OCI-LY3 (cell line): ENCODE data around the gene CAPZA3.
"Not testable (repeated sequence)": the region's sequence is repeated elsewhere in the genome, so short reads cannot be mapped to it uniquely, and the experiment has no call there.

ENCODE experiments used
- H2AFZ ChIP-seq: fragments of 200-600, 300-600 bp; shearing (Covaris generic); 2 replicates; pipeline ENCODE4 v1.6.0; 2014; ENCODE audit warnings: antibody characterized with exemption, low read depth, low read length
- H3K27ac ChIP-seq: fragments of 200-600, 300-600 bp; sonication (generic); 2 replicates; pipeline ENCODE4 v1.5.1; 2014; ENCODE audit warnings: mild to moderate bottlenecking, low read length, moderate library complexity, mixed read lengths
- H3K27me3 ChIP-seq: fragments of 200-600, 300-600 bp; sonication (generic); 2 replicates; pipeline ENCODE4 v1.6.1; 2014; ENCODE audit warnings: low read depth, low read length, mixed read lengths
- H3K36me3 ChIP-seq: fragments of 200-600, 300-600 bp; sonication (generic); replicated peaks from 2 replicates; pipeline ENCODE3; 2014; ENCODE audit warnings: low read depth, low read length, mixed read lengths
- H3K4me1 ChIP-seq: fragments of 300-600, 200-600 bp; sonication (generic); 2 replicates; pipeline ENCODE4 v1.6.1; 2014; ENCODE audit warnings: low read length, mixed read lengths
- H3K4me2 ChIP-seq: fragments of 200-600, 300-600 bp; sonication (generic); 2 replicates; pipeline ENCODE4 v1.6.1; 2014; ENCODE audit warnings: low read length, mixed read lengths
- H3K4me3 ChIP-seq: fragments of 300-600, 200-600 bp; sonication (generic); 2 replicates; pipeline ENCODE4 v1.5.1; 2014; ENCODE audit warnings: antibody characterized with exemption, mild to moderate bottlenecking, low read length, moderate library complexity
- H3K79me2 ChIP-seq: fragments of 300-600, 200-600 bp; shearing (Covaris generic); 2 replicates; pipeline ENCODE4 v1.6.1; 2014; ENCODE audit warnings: mild to moderate bottlenecking, low read length, mixed read lengths
- H3K9ac ChIP-seq: fragments of 300-600, 200-600 bp; shearing (Covaris generic); 2 replicates; pipeline ENCODE4 v1.6.0; 2014; ENCODE audit warnings: mild to moderate bottlenecking, low read length, moderate library complexity
- H3K9me3 ChIP-seq: fragments of 200-600, 300-600 bp; shearing (Covaris generic); 2 replicates; pipeline ENCODE4 v1.6.1; 2014; ENCODE audit warnings: low read length, mixed read lengths; ENCODE audit not compliant: insufficient read depth
- H4K20me1 ChIP-seq: fragments of 200-600, 300-600 bp; sonication (generic); 2 replicates; pipeline ENCODE4 v1.6.1; 2016; ENCODE audit warnings: low read length, mixed read lengths; ENCODE audit not compliant: insufficient read depth
- EZH2phosphoT487 ChIP-seq: fragments of 200-600 bp; shearing (Covaris generic); IDR thresholded peaks from 2 replicates; pipeline ENCODE4 v1.6.1; 2018; ENCODE audit warnings: antibody characterized with exemption, mixed run types, low read depth
- TF ChIP-seq, protein P1 (sequence below): fragments of 200-600, 300-600 bp; sonication (generic); IDR thresholded peaks from 2 replicates; pipeline ENCODE4 v1.5.1; 2014; ENCODE audit warnings: antibody characterized with exemption, low read length, low read depth

The CAPZA3 gene, protein sequence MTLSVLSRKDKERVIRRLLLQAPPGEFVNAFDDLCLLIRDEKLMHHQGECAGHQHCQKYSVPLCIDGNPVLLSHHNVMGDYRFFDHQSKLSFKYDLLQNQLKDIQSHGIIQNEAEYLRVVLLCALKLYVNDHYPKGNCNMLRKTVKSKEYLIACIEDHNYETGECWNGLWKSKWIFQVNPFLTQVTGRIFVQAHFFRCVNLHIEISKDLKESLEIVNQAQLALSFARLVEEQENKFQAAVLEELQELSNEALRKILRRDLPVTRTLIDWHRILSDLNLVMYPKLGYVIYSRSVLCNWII

DNA sequence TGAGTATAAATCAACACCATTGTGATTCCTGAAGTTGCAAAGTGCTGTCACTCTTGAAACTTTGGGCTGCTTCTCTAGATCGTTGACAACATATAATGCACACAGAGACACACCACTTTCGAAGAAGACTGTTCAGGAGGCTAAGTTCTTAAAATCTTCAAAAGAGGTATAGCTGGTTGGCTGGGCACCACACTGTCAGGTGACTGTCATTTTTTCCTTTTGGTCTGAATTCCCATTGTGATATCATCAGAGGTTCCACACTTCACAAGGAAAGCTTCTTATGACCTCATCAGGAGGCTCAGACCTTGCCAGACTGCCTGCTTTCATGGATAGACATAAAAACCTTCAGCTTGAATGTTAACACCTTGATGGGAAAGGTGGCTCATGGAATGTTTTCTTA is at the start of gene CAPZA3, which contains the start of gene PLCZ1:
Gene CAPZA3, plus strand, starts transcription at position 301 of the 400 bp plus-strand sequence. CDS start 150 bp downstream, outside the sequence.
Gene PLCZ1, minus strand, starts transcription at position 194 of the 400 bp plus-strand sequence. CDS start 641 bp downstream, outside the sequence.
- Histone ChIP-seq H3K9ac (no peak within 1 kb of the TSS), H4K20me1 (no peaks in the 10 kb centered on the region), H3K4me1 (no peaks in the 10 kb centered on the region), H3K9me3 (no peaks in the 10 kb centered on the region), H3K4me3 (no peak within 1 kb of the TSS), H3K27me3 (no peaks in the 10 kb centered on the region), H3K27ac (no peak within 1 kb of the TSS), H3K4me2 (no peak within 1 kb of the TSS), H2AFZ (no peak within 1 kb of the TSS), H3K79me2 (no peaks in the 10 kb centered on the region), H3K36me3 (no peaks in the 10 kb centered on the region)
- TF ChIP-seq EZH2phosphoT487, result no peak
- TF ChIP-seq, protein P1, sequence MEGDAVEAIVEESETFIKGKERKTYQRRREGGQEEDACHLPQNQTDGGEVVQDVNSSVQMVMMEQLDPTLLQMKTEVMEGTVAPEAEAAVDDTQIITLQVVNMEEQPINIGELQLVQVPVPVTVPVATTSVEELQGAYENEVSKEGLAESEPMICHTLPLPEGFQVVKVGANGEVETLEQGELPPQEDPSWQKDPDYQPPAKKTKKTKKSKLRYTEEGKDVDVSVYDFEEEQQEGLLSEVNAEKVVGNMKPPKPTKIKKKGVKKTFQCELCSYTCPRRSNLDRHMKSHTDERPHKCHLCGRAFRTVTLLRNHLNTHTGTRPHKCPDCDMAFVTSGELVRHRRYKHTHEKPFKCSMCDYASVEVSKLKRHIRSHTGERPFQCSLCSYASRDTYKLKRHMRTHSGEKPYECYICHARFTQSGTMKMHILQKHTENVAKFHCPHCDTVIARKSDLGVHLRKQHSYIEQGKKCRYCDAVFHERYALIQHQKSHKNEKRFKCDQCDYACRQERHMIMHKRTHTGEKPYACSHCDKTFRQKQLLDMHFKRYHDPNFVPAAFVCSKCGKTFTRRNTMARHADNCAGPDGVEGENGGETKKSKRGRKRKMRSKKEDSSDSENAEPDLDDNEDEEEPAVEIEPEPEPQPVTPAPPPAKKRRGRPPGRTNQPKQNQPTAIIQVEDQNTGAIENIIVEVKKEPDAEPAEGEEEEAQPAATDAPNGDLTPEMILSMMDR, result no peak

DNA sequence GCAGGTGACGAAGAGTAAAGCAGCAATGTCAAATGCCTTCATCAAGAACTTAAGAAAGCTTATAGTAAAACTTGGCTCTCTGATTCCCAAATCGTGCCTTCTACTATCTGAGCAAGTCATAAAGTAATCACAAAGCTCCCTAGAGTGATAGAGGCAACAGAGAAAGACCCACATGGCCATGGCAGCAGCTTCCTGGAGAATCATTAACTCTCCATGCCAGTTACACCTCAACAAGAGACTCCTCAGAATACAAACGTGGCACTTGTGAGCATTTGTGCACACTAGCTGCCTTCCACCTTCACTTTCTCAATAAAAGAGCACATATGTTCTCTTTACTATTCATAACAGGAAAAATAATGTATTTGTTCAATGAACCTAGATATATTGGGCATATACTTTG is 48.1 kb upstream of the CAPZA3 start:
- TF ChIP-seq, protein P1, result no peak
- TF ChIP-seq EZH2phosphoT487, result no peak

DNA sequence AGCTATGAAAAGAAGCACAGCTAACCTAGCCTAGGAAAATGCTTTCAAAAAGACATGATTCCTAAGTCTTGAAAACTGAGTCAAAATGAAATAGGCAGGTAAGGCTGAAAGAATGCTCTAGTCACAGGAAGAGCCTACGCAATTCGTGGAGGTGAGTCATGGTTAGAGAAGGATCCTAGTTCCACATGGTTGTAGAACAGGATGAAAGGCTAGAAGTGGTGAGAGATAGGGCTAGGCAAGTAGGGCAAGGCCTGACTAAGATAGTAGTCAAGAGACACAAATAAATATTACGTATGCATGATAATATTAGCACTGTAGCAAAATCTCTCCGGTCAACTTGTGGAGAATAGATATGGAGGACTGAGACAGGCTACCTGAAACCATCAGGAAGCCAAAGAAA is 47.3 kb upstream of the CAPZA3 start:
- Histone ChIP-seq H3K4me1 (no peaks in the 10 kb centered on the region), H3K27ac (no peak overlapping the region), H4K20me1 (no peaks in the 10 kb centered on the region)

More for the DNA sequence above, 48.1 kb upstream of the CAPZA3 start:
- Histone ChIP-seq H3K4me3 (no peak overlapping the region), H3K4me1 (no peaks in the 10 kb centered on the region), H3K27me3 (no peaks in the 10 kb centered on the region), H3K79me2 (no peaks in the 10 kb centered on the region), H3K36me3 (no peaks in the 10 kb centered on the region), H4K20me1 (no peaks in the 10 kb centered on the region), H3K9ac (no peak overlapping the region), H3K27ac (no peak overlapping the region), H2AFZ (no peak overlapping the region), H3K9me3 (no peaks in the 10 kb centered on the region), H3K4me2 (no peak overlapping the region)

DNA sequence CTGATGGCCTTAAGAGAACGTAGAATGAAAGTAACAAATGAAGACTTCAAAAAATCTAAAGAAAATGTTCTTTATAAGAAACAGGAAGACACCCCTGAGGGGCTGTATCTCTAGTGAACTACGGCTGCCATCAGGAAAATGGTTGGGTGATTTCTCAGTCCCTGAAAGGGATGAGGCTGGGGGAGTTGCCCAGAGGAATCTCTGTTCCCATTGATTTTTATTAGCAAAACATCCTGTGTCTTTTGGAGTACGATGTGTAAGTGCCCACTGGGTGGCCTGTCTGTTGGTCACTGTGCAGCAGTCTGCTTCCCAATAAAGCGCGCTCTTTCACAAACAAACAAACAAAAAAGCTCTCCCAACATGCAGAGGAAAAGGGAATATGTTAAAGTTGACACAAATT is 43.9 kb upstream of the CAPZA3 start:
- H3K27ac ChIP-seq, H3K4me3 ChIP-seq, H3K27me3 ChIP-seq, H3K79me2 ChIP-seq, H2AFZ ChIP-seq, H3K36me3 ChIP-seq, H3K9me3 ChIP-seq, H3K4me2 ChIP-seq, H4K20me1 ChIP-seq, H3K4me1 ChIP-seq, H3K9ac ChIP-seq: not testable (repeated sequence)

More for the DNA sequence above, 47.3 kb upstream of the CAPZA3 start:
- H3K27me3 ChIP-seq, result no peaks in the 10 kb centered on the region
- no peaks in the 10 kb centered on the region for H3K79me2 ChIP-seq
- no peak overlapping the region for H3K4me3 ChIP-seq
- no peak overlapping the region for H2AFZ ChIP-seq
- no peaks in the 10 kb centered on the region for H3K9me3 ChIP-seq
- no peak overlapping the region for H3K9ac ChIP-seq
- no peak for TF ChIP-seq EZH2phosphoT487
- TF ChIP-seq, protein P1, result no peak
- H3K36me3 ChIP-seq, result no peaks in the 10 kb centered on the region
- no peak overlapping the region for H3K4me2 ChIP-seq
